ENCODE measurements around the gene BCO2.

BCO2 gene

GRCh38 chr11:112162761-112163546 lies 12.4 kb upstream of the BCO2 start:
- TF ChIP-seq REST (IDR thresholded peaks at IDR 0.05; ENCODE audit: insufficient read depth in 1 of 2, low read depth in 2 of 2, low read length in 2 of 2) (no peak), FOXP2 (optimal IDR thresholded peaks at IDR 0.05; ENCODE audit: borderline replicate concordance, extremely low read depth, extremely low read length, insufficient read depth) (no peak), POLR2AphosphoS5 (IDR thresholded peaks at IDR 0.05; ENCODE audit: low read depth, low read length) (no peak), SIN3A (IDR thresholded peaks at IDR 0.05; ENCODE audit: borderline replicate concordance, insufficient read depth, low read length) (no peak), TAF1 (IDR thresholded peaks at IDR 0.05; ENCODE audit: borderline replicate concordance, insufficient read depth, low read length) (no peak)

GRCh38 chr11:112163875-112164685 lies 11.2 kb upstream of the BCO2 start, which contains the start of gene IL18:
IL18 (minus strand) TSS chr11:112164094; CDS start chr11:112155053, 9,041 bp downstream.
- no peak for TF ChIP-seq REST (IDR thresholded peaks at IDR 0.05; ENCODE audit: insufficient read depth in 1 of 2, low read depth in 2 of 2, low read length in 2 of 2)
- no peak for TF ChIP-seq POLR2AphosphoS5 (IDR thresholded peaks at IDR 0.05; ENCODE audit: low read depth, low read length)
- no peak for TF ChIP-seq SIN3A (IDR thresholded peaks at IDR 0.05; ENCODE audit: borderline replicate concordance, insufficient read depth, low read length)
- TF ChIP-seq FOXP2 (optimal IDR thresholded peaks at IDR 0.05; ENCODE audit: borderline replicate concordance, extremely low read depth, extremely low read length, insufficient read depth), result no peak
- TF ChIP-seq TAF1 (IDR thresholded peaks at IDR 0.05; ENCODE audit: borderline replicate concordance, insufficient read depth, low read length), result no peak

- TF ChIP-seq REST (IDR thresholded peaks at IDR 0.05; ENCODE audit: insufficient read depth in 1 of 2, low read depth in 2 of 2, low read length in 2 of 2) (no peak), FOXP2 (optimal IDR thresholded peaks at IDR 0.05; ENCODE audit: borderline replicate concordance, extremely low read depth, extremely low read length, insufficient read depth) (no peak), SIN3A (IDR thresholded peaks at IDR 0.05; ENCODE audit: borderline replicate concordance, insufficient read depth, low read length) (no peak)
Measured at GRCh38 chr11:112165049-112165448, 10.3 kb upstream of the BCO2 start.

GRCh38 chr11:112166562-112166961 lies 8.8 kb upstream of the BCO2 start:
- no peak for TF ChIP-seq TAF1 (IDR thresholded peaks at IDR 0.05; ENCODE audit: borderline replicate concordance, insufficient read depth, low read length)
- no peak for TF ChIP-seq REST (IDR thresholded peaks at IDR 0.05; ENCODE audit: insufficient read depth in 1 of 2, low read depth in 2 of 2, low read length in 2 of 2)
- no peak for TF ChIP-seq SIN3A (IDR thresholded peaks at IDR 0.05; ENCODE audit: borderline replicate concordance, insufficient read depth, low read length)
- no peak for TF ChIP-seq FOXP2 (optimal IDR thresholded peaks at IDR 0.05; ENCODE audit: borderline replicate concordance, extremely low read depth, extremely low read length, insufficient read depth)
- no peak for TF ChIP-seq POLR2AphosphoS5 (IDR thresholded peaks at IDR 0.05; ENCODE audit: low read depth, low read length)

All from PFSK-1 (cell line).